ENCODE results near the gene UNC45A.
A peak's percentile ranks its signal among the peaks of the same experiment; 100 is the strongest.

UNC45A gene

GRCh38 chr15:90949979-90950675, 15.0 kb downstream of the UNC45A start:
- Histone ChIP-seq H3K9me3 (ENCODE audit: low read depth, low read length) (no peaks in the 10 kb centered on the region), H3K9ac (ENCODE audit: insufficient read length) (no peak overlapping the region), H3K4me3 (no peak overlapping the region), H3K27ac (no peak overlapping the region), H3K36me3 (ENCODE audit: insufficient read depth, low read length) (peaks cover 40% of the 10 kb centered on the region; the same call in 1 of the 2 replicates)
- DNase-seq (ENCODE audit: low read depth, low spot score), result no peak
- no peak for TF ChIP-seq EZH2 (IDR thresholded peaks at IDR 0.05)
- no peak for TF ChIP-seq FOXP2 (optimal IDR thresholded peaks at IDR 0.05; ENCODE audit: control extremely low read depth, extremely low read length, insufficient read depth)
- TF ChIP-seq POLR2AphosphoS5 (IDR thresholded peaks at IDR 0.05; ENCODE audit: borderline replicate concordance, low read depth, low read length), result no peak

- TF ChIP-seq FOXP2 (optimal IDR thresholded peaks at IDR 0.05; ENCODE audit: control extremely low read depth, extremely low read length, insufficient read depth) (no peak), POLR2AphosphoS5 (IDR thresholded peaks at IDR 0.05; ENCODE audit: borderline replicate concordance, low read depth, low read length) (no peak), EZH2 (IDR thresholded peaks at IDR 0.05) (no peak)
- no peak overlapping the region for H3K9ac ChIP-seq (ENCODE audit: insufficient read length)
- peaks cover 39% of the 10 kb centered on the region; the same call in 1 of the 2 replicates for H3K36me3 ChIP-seq (ENCODE audit: insufficient read depth, low read length)
- no peak for DNase-seq (ENCODE audit: low read depth, low spot score)
- H3K9me3 ChIP-seq (ENCODE audit: low read depth, low read length), result no peaks in the 10 kb centered on the region
- H3K4me3 ChIP-seq, result no peak overlapping the region
- H3K27ac ChIP-seq, result no peak overlapping the region
Measured at GRCh38 chr15:90950676-90951075, 15.6 kb downstream of the UNC45A start.

- TF ChIP-seq POLR2AphosphoS5 (IDR thresholded peaks at IDR 0.05; ENCODE audit: borderline replicate concordance, low read depth, low read length) (no peak), EZH2 (IDR thresholded peaks at IDR 0.05) (no peak), FOXP2 (optimal IDR thresholded peaks at IDR 0.05; ENCODE audit: control extremely low read depth, extremely low read length, insufficient read depth) (no peak)
- peaks cover 32% of the 10 kb centered on the region; the same call in 1 of the 2 replicates for H3K36me3 ChIP-seq (ENCODE audit: insufficient read depth, low read length)
Measured at GRCh38 chr15:90952901-90953677, 18.0 kb downstream of the UNC45A start.

GRCh38 chr15:90953947-90954711, 19.0 kb downstream of the UNC45A start:
- H3K9me3 ChIP-seq (ENCODE audit: low read depth, low read length), result no peaks in the 10 kb centered on the region
- H3K9ac ChIP-seq (ENCODE audit: insufficient read length), result no peak overlapping the region
- no peak overlapping the region for H3K27ac ChIP-seq
- no peak overlapping the region for H3K4me3 ChIP-seq
- no peak for DNase-seq (ENCODE audit: low read depth, low spot score)
- peaks cover 30% of the 10 kb centered on the region; the same call in 1 of the 2 replicates for H3K36me3 ChIP-seq (ENCODE audit: insufficient read depth, low read length)
- TF ChIP-seq POLR2AphosphoS5 (IDR thresholded peaks at IDR 0.05; ENCODE audit: borderline replicate concordance, low read depth, low read length), result no peak
- TF ChIP-seq EZH2 (IDR thresholded peaks at IDR 0.05), result no peak
- TF ChIP-seq FOXP2 (optimal IDR thresholded peaks at IDR 0.05; ENCODE audit: control extremely low read depth, extremely low read length, insufficient read depth), result no peak

More at GRCh38 chr15:90952901-90953677, 18.0 kb downstream of the UNC45A start:
- Histone ChIP-seq H3K27ac (no peak overlapping the region), H3K9me3 (ENCODE audit: low read depth, low read length) (no peaks in the 10 kb centered on the region), H3K9ac (ENCODE audit: insufficient read length) (no peak overlapping the region), H3K4me3 (no peak overlapping the region)
- no peak for DNase-seq (ENCODE audit: low read depth, low spot score)

GRCh38 chr15:90954712-90955623, 19.9 kb downstream of the UNC45A start, which contains the start of gene RCCD1:
RCCD1 (plus strand) TSS chr15:90954884; CDS start chr15:90956735, 1,851 bp downstream.
- peak within 1 kb of the TSS; percentile 63 for H3K9ac ChIP-seq (ENCODE audit: insufficient read length)
- H3K4me3 ChIP-seq, result peak within 1 kb of the TSS; percentile 63
- H3K36me3 ChIP-seq (ENCODE audit: insufficient read depth, low read length), result peaks cover 30% of the 10 kb centered on the region; the same call in 1 of the 2 replicates
- no peaks in the 10 kb centered on the region for H3K9me3 ChIP-seq (ENCODE audit: low read depth, low read length)
- no peak for DNase-seq (ENCODE audit: low read depth, low spot score)
- H3K27ac ChIP-seq, result peak within 1 kb of the TSS; percentile 42; the same call in 1 of the 2 replicates
- TF ChIP-seq FOXP2 (optimal IDR thresholded peaks at IDR 0.05; ENCODE audit: control extremely low read depth, extremely low read length, insufficient read depth) (no peak), EZH2 (IDR thresholded peaks at IDR 0.05) (no peak), POLR2AphosphoS5 (IDR thresholded peaks at IDR 0.05; ENCODE audit: borderline replicate concordance, low read depth, low read length) (peak; percentile 42; the same call in 1 of the 2 replicates)

- Histone ChIP-seq H3K36me3 (ENCODE audit: insufficient read depth, low read length) (peaks cover 24% of the 10 kb centered on the region; the same call in 1 of the 2 replicates), H3K9ac (ENCODE audit: insufficient read length) (no peak overlapping the region), H3K9me3 (ENCODE audit: low read depth, low read length) (no peaks in the 10 kb centered on the region), H3K4me3 (peak overlapping the region; percentile 63), H3K27ac (peak overlapping the region; percentile 37; the same call in 1 of the 2 replicates)
- no peak for DNase-seq (ENCODE audit: low read depth, low spot score)
- no peak for TF ChIP-seq EZH2 (IDR thresholded peaks at IDR 0.05)
- TF ChIP-seq FOXP2 (optimal IDR thresholded peaks at IDR 0.05; ENCODE audit: control extremely low read depth, extremely low read length, insufficient read depth), result no peak
- no peak for TF ChIP-seq POLR2AphosphoS5 (IDR thresholded peaks at IDR 0.05; ENCODE audit: borderline replicate concordance, low read depth, low read length)
Measured at GRCh38 chr15:90955624-90956273, 20.7 kb downstream of the UNC45A start.

Data from SK-N-MC (cell line).